T-helper 2 cell treated with Interferon-gamma antibody and Interleukin-4, amounts not matched to agents 100 ng/mL and 5 ng/mL, for 36 hours (primary cell): Measurements from ENCODE around the gene PARP8. TPM values are rescaled to one million over a fixed set of nuclear protein-coding genes. Genes with fewer than 3 reads are reported as not detected.
"Not testable (repeated sequence)": the region's sequence is repeated elsewhere in the genome, so short reads cannot be mapped to it uniquely, and the experiment has no call there.

Source experiments
- intact Hi-C: fragments of 100-400 bp; cut with micrococcal nuclease; formaldehyde crosslinking; loops from one replicate; pipeline ENCODE4 v1.15.1; 2023
- total RNA-seq: library from RNA; stranded (reverse); gene quantifications from 2 replicates; pipeline ENCODE4 v1.2.3, GENCODE V29; 2022

The PARP8 gene
- 62.9 and 66.3 TPM in 2 replicates for total RNA-seq

DNA sequence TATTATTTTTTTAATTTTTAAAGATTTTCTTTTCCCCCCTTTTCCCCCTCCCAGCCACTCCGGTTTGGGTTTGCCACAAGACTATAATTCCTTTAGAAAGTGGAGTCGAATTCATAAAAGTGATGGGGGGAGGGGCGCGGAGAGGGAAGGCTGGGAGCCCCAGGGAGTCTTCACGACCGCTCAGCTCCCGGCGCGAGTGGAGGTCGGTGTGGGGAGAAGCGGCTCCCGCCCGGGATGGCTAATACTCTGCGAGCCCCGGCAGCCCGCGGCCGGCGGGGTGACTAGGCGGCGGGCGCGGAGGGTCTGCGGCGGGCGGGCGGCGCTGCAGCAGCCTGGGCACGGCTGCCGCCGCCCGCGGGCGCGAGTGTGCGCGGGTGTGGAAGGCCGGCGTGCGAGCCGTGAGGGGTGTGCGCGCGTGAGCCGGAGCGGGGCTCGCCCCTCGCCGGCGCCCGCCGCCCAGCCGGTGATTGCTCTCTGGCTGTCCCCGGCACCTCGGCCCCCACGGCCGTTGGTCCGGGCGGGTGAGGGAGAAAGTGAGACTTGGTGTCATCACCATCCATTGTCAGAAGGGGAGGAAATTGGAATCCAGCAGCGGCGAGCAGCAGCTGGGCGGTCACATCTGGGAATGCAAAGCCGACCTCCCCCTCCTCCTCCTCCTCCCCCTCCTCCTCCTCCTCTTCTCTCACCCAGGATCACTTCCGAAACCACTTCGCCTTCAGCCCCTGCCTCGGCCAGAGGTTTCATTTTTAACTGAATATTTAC lies at the start of gene PARP8:
TSS of gene PARP8 (plus strand) at position 377 of the 762 bp plus-strand sequence. CDS start 459 bp downstream, outside the sequence.
- intact Hi-C loops, result loop anchor here (1.0 to 5.0 kb wide), 3 partner anchors 74 to 239 kb away; no protein-coding TSS in a partner anchor

- intact Hi-C loops, result no loop called here
These were observed 42.8 kb upstream of the PARP8 start for GRCh38 chr5:50623666-50624065.

- intact Hi-C loops, result not testable (repeated sequence)
These were observed 31.6 kb upstream of the PARP8 start for GRCh38 chr5:50634866-50635265.

DNA sequence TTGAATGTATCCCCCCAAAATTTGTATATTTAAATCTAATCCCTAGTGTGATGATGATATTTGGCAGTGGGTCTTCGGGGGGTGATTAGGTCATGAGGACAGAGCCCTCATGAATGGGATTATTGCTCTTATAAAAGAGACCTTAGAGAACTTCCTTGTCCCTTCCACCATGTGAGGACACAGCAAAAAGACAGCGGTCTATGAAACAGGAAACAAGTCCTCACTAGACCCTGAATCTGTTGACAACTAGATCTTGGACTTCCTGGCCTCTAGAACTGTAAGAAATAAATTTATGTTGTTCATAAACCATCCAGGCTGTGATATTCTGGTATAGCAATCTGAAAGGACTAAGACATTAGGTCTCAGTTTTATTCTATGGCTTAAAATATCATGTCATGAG lies 28.9 kb upstream of the PARP8 start:
- intact Hi-C loops, result not testable (repeated sequence)

DNA sequence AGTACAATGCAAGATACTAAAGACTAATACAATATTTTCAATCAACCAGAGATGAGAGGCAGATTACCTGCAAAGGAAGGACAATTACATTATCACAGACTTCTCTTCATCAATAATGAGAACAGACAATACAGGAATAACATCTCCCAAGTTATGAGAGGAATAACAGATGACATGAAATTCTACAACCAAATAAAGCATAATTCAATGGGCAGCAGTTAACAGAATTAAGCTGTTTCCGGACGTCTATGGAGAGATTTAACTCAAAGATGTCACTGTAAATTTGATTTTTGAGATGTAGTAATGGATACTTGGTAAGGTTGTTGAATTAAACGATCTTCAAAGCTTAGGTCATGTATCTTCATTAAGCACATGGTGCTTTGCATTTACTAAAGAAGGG lies 19.8 kb upstream of the PARP8 start:
- intact Hi-C loops, result no loop called here

GRCh38 chr5:50647726-50648125 lies 18.7 kb upstream of the PARP8 start:
- intact Hi-C loops, result no loop called here

DNA sequence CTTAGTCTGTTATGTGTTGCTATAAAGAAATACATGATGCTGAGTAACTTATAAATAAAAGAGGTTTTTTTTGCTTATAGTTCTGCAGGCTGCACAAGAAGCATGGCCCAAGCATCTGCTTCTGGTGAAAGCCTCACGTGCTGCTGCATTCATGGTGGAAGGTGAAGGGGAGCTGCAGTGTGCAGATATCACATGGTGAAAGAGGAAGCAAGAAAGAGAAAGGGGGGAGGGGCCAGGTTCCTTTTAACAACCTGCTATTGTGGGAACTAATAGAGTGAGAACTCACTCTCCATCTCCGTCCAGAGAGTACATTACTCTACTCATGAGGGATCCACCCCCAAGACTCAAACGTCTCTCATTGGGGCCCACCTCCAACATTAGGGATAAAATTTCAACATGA lies 12.5 kb upstream of the PARP8 start:
- intact Hi-C loops, result no loop called here

DNA sequence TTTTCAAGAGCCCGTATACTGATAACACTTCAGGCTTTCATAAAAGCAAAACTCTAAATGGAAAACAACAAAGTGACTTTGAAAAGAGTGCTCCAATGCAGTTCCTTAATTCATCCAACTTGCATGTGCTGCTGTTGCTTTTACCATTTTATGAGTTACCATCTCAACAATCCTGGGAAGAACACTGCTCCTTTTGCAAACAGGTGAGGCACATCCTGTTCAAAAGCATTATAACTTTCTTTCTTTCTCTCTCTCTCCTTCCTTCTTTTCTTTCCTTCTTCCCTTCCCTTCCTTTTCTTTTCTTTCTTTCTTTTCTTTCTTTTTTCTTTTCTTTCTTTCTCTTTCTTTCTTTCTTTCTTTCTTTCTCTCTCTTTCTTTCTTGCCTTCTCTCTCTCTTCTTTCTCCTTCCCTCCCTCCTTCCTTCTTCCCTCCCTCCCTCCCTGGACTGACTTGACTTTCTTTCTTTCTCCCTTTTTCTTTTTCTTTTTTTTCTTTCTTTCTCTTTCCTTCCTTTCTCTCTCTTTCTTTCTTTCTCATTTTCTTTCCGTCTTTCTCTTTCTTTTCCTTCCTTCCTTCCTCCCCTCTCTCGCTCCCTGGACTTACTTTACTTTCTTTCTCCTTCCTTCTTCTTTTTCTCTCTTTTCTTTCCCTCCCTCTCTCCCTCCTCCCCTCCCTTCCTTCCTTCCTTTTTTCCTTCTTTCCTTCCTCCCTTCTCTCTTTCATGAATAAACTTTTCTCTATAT lies 11.2 kb upstream of the PARP8 start:
- intact Hi-C loops, result no loop called here

- intact Hi-C loops, result no loop called here
These were observed 10.6 kb upstream of the PARP8 start for GRCh38 chr5:50655810-50656205.

DNA sequence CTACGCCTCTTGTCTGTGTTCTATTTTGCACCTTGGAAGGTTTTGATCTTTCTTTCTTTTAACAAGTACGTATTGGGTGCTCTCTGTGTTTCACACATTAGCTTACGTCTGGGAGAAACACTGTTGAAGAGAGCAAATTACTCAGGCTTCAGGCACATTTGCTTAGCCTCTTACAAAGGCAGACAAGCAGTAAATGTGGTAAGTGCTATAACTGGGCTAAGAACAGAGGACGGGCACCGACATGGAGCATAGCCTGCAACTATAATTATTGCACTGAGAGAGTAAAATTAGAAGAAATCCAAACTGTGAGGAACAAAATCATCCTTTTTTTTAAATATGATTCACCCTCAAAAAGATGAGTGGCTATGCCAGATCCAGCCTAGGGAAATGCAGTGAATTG lies 9.4 kb upstream of the PARP8 start:
- intact Hi-C loops, result no loop called here

DNA sequence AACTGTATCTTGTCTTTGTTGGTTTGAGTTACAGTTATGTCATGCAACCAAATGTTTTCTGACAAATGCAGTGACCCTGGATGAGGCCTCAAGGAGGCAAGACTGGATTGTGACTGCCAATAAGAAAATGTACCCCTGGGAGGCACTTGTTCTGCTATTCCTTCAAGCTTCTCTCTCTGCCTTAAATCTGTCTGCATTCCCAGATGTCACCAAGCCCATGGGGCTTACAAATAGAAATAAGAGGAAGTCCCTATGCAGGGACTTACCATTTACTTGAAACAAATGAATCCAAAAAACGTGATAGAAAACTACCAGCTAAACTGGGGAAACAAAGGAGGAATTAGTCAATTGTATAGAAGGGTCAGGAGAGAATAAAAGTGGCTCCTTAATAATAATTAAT lies 8.2 kb upstream of the PARP8 start:
- intact Hi-C loops, result no loop called here

GRCh38 chr5:50663636-50664035 lies 2.8 kb upstream of the PARP8 start:
- intact Hi-C loops, result no loop called here

GRCh38 chr5:50665091-50665490 lies 1.3 kb upstream of the PARP8 start:
- intact Hi-C loops, result loop anchor here (5.0 kb wide), 1 partner anchor 238 kb away; no protein-coding TSS in a partner anchor

DNA sequence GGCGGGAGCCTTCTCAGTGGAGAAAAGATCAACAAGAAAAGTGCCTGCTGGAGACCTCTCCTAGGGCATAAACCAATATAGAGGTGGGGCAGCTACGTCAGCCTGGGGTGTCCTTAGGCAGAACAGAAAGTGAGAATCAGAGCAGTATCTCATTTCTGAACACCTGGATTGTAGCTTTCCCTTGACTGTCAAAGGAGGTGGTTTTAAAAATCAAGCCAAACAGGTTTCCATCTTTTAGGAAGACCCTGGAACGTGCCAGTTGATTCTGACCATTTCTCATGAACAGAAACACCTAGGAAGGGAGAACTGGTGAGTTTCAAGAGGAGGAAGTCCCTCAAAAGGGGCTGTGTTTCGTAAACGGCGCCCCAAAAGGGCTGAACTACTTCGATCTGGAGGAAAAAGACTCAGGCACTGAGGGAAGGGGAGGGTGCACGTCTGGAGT lies 655 bp upstream of the PARP8 start:
- intact Hi-C loops, result loop anchor here (2.0 to 5.0 kb wide), 2 partner anchors 73 to 238 kb away; no protein-coding TSS in a partner anchor

- intact Hi-C loops, result loop anchor here (1.0 to 5.0 kb wide), 3 partner anchors 74 to 240 kb away; no protein-coding TSS in a partner anchor
These were observed 701 bp downstream of the PARP8 start for GRCh38 chr5:50667023-50667652.

DNA sequence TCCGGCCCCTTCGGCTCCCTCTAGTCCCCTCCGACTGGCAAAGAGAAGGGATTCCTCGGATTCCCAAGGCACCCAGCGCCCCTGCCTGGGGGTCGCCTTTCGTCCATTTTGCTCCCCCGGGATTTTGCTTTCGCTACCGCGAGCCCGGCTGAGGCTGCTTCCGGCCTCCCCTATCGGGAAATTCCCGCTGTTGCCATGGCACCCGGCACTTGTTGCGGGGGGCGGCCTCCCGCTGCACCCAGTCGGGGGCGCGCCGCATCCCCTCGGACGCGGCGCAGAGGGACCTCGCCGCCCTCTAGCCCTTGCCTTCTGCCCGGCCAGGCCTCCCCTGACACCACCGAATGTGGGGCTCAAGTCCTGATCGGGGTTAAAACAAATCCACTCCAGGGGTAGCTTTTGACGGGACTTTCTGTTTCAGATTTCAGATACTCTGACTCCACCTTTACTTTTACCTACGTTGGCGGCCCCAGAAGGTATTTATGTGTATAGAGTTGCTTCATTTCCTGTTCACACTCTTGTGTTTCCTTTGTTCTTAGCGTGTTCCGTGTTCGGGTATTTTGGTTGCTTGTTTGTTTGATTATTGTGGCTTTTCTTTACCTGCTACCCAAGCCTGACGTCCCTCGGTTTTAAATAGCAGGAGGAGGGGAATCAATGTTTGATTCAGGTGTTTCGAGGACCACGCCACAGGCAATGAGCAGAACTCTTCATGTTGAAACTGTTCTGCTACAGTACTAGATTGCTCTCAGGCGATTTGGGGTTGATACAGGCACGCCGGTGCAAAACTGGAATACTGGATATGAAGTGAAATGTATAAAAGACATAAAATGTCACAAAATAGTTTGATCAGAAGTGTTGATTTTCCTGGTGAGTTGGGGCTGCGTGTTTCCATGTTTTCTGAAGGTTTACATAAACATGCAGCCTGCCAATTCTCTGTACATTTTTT lies 1.5 kb downstream of the PARP8 start:
- intact Hi-C loops, result loop anchor here (1.0 to 5.0 kb wide), 7 partner anchors 43 to 241 kb away; partner anchors contain the start of gene EMB

DNA sequence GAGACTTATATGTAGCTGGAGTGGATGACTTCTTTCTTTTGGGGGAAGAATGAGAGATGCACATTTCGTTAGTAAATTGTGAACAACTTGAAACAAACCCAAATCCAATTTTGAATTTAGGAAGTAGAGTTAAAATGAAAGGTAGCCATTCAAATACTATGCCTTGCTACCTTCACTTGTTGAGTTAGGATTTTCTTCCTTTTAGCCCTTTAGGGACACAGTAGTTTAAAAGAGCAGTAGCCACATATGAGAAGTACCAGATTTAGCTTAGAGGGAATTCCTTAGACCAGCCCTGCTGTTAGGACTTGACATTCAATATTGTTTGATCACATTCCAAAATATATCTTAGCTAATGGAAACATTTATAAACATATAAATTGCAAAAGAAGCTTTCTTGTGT lies 2.2 kb downstream of the PARP8 start:
- intact Hi-C loops, result loop anchor here (1.0 to 5.0 kb wide), 5 partner anchors 43 to 241 kb away; partner anchors contain the start of gene EMB

DNA sequence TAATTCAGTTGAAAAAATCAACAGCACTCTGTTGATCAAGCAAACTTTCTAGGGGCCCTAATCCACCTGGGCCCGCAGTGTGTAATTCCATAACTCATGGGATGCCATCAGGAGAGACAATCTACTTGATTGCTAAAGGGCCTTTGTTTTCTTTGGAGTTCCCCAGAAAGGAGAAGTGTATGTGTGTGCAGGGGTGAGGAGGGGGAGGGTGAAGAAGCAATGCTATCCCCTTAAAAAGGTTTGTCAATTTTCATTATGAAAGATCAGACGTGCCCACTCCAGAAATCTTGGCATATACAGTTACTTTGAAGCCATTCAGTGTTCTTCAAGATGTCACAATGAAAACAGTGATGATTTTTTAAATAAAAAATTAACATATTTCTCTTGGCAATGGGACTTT lies 6.2 kb downstream of the PARP8 start:
- intact Hi-C loops, result no loop called here

DNA sequence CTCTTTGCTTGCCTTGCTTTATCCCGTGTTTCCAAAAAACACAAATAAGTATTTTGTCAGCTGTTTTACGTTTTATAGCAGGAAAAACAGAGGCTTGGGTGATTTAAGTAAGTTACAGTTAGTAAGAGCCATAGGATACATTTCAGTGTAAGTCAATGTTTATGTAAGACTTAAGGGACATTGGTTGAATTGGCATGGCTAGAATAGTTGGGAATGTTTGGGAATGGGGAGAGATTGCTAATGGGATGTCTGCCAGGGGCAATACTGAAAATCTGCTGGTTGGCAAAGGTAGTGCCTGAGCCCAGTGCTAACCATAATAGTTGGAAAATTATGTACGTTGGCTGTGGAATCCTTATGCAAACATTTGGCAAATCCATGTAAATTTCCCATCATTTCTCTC lies 7.0 kb downstream of the PARP8 start:
- intact Hi-C loops, result not testable (repeated sequence)

- intact Hi-C loops, result no loop called here
These were observed 8.9 kb downstream of the PARP8 start for GRCh38 chr5:50675385-50675784.

GRCh38 chr5:50679554-50679953 lies 13.1 kb downstream of the PARP8 start:
- intact Hi-C loops, result not testable (repeated sequence)
